NCI-H526 (cell line): ENCODE data around the gene FAM83F.
"Not testable (repeated sequence)": the region's sequence is repeated elsewhere in the genome, so short reads cannot be mapped to it uniquely, and the experiment has no call there.

Experiments used
- DNase-seq, 2 experiments: peaks; one replicate each; lab custom pipeline; 2025; lab: John Stamatoyannopoulos, UW

FAM83F gene

DNA sequence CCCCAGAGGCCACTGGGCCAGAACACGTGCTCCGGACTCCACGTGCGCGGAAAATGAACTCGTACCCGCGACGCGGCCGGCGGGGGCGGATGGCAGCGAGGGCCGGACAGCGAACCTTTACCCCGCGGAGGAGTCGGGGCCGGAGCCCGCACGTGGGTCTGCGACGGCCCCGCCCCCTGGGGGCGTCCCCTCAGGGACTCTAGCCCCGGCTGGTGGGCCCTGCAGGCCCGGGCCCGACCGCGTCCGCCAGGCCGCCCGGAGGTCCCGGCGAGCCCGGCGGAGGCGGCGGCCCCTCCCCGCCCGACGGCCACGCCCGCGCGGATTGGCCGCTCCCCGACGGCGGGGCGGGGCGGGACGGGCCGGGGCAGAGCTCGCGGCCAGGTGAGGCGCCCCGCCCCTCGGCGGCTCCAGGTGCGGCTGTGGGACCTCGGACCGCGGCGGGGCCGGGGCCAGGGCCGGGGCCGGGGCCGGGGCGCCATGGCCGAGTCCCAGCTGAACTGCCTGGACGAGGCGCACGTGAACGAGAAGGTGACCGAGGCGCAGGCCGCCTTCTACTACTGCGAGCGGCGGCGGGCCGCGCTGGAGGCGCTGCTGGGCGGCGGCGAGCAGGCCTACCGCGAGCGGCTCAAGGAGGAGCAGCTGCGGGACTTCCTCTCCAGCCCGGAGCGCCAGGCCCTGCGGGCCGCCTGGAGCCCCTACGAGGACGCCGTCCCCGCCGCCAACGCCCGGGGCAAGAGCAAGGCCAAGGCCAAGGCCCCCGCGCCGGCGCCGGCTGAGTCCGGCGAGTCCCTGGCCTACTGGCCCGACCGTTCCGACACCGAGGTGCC lies at the start of gene FAM83F:
Gene FAM83F (plus strand): TSS at position 389 of the 827 bp plus-strand sequence. CDS start 89 bp downstream, at position 478.
- DNase-seq, result peak in 1 of 2 experiments; percentile 78

DNA sequence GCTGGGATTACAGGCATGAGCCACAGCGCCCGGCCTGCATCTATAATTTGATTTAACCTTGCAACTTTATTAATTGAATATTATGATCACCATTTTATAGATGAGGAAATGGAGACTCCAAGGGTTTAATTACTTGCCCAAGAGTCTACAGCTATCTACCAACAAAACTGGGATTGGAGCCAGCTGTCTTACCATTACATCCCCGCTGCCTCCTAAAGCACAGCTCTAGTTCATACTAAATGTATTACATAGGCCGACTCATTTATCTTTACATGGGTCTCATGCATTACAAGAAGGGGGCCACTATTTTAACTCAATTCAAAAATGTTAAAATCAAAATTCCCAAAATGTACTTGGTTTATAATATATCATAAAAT lies 48.6 kb upstream of the FAM83F start:
- no peak for DNase-seq

DNA sequence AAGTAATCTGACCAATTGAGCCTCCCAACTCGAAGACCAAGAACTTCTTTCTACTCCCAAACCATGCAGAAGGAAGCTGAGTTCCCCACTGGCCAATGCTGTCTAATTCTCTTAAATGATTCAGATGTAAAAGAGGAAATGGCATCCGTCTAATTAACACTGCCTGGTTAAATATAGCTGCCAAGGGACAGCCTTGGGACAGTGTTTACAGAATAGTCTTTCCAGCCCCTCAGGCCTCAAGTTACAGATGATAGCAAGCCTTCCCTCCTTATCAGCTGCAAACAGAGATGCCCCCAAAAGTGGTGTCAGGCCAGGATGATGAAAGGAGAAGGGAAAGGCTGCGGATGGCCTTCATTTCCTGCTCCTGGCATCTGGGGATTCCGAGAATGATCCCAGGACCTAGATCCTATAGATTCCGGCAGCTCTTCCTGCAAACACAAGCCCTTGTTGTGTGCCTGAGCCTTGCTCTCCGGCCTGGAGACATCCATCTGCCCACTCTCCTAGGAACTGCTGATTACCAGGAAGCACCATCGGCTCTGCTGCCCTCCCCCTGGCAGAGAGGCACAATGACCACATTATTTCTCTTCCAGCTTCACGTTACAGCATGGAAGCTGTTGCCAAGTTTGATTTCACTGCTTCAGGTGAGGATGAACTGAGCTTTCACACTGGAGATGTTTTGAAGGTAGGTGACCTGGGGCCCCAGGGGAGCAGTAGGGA lies 48.1 kb upstream of the FAM83F start:
- DNase-seq, result peak; percentile 39 to 48

DNA sequence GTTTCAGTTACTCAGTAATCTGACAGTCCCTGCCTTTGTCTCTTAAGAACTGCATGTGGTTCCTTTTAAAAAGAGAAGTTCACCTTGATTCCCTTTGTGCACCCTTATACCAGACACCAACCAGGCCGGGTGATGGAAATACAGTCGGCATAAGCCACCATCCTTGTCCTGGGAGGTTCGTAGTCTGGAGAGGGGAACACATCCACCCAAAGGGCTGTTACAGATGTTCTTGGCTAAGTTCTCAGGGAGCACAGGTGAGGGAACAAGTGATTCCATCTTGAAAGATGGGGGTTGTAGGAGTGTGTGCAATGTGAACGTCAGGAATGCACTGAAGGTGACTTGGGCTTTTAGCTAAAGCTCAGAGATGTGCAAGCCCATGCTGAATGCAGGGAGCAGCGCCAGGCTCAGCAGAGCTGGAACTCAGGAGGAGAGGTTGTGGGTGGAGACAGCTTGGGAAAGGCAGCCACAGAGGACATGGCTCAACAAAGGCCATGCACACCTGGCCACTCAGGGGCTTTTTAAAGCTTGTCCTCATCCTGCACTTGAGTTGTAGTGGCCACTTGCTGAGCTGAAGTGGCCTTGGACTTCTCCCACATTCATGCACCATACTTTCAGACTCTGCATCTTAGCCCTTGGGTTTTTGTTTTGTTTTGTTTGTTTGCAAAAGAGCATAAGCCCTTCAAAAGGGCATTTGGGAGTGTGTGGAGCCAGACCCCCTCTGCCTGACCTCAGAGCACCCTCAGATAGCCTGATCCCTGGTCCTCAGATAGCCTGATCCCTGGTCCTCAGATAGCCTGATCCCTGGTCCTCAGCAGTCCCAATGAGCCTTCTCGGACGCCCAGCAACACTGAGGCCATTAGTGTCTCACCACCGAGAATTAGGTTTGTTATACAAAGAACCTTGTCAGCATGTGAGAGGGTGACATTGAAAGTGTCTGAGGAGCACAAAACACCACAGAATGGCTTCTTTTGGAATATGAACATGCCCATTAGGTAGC lies 47.2 kb upstream of the FAM83F start:
- no peak for DNase-seq

DNA sequence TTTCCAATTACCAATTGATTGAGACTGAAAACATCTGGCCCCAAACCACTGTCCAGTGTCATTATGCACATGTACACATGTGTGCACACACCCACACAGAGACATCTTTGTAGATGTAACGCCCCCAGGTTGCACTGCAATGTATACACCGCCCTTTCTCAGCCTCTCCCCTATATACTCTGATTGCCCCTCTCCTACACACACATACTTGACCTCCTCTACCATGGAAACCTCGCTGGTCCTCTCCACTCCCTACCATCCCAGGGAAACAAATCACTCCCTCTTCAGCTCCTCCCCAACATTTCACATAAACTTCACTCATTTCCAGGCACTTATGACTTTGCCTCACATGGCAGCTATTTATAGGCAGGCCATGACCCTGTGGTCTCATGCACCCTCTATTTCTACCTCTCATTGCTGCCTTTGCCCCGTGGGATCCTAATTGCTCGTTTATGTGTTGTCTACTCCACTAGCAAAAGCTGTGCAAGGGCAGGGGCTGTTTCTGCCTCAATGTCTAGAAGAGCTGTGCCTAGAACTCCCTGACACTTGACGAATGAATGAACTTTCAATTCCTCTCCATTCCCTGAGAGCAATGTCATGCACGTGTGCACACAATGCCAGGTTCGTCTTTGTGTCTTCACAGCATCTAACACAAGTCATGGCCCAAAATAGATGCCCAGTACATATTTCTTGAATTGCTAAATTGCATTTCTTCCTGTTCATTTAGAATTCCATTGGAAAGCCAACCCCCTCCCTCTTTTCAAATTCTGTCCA lies 44.6 kb upstream of the FAM83F start:
- DNase-seq, result no peak

- DNase-seq, result not testable (repeated sequence)
Observed at GRCh38 chr22:39951603-39952293, 43.0 kb upstream of the FAM83F start.

- DNase-seq, result no peak
Observed at GRCh38 chr22:39952347-39952746, 42.4 kb upstream of the FAM83F start.

DNA sequence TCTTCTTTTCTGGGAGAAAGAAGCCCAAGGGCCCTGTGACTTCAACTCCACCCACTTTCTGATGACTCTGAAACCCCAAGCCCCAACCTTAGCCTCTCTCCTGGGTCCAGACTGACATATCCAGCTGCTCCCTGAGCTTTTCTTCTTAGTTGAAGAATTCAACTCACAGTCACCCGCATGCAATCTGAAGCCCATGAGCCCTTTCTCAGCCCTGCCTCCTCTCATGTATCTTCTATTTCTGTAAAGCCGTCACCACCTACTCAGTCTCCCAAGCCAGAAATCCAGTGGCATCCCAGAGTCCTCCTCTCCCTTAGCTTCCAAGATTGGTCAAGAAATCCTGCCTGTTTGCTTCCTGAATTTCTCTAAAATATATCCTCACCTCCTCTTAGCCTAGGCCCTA lies 41.7 kb upstream of the FAM83F start:
- DNase-seq, result no peak

- no peak for DNase-seq
Observed at GRCh38 chr22:39954584-39955055, 40.1 kb upstream of the FAM83F start.

DNA sequence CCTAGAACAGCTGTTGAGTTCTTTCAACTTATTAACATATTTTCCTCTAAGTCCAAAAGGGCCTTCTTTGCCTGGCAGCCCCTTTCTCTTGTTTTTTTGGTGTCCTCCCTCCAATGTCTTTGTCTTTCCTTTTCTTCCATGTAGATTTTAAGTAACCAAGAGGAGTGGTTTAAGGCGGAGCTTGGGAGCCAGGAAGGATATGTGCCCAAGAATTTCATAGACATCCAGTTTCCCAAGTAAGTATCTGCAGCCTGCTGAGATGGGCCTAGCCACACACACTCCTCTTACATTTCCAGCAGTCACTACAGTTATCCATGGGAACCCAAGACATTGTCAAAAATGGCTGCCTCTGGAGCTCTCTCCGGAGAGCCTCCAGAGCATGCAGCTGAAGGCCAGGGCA lies 39.1 kb upstream of the FAM83F start:
- DNase-seq, result no peak

DNA sequence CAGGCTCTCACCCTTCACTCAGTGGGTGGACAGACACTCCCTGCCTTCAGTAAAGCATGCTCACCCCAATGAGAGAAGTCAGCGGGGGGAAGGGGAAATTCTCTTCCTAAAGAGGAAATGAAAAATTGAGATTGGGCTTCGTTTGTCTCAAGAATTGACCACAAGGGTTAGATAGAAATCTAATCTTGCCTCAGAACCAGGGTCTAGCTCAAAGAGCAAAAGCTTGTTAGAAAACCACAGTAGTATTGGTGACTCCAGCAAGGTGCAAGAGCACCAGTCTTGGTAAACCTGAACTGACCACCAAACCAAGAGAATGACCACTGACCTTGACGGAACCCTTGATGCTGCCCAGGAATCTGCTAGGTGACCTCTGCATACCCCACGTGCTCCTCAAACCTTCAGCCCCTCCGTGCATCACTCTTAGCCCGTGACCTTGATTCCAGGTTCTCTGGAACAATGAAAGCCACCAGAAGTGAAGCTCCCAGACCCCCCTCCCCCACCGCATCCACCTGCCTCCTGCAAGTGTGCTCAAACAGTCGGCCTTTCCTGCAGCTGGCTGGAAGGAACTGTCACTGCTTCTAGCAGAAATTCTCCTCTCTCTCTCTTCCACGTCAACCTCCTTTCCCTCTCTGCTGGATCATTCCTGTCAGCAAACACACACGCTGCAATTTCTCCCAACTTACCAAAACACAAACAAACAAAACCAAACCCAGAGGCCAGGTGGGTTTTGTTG lies 37.7 kb upstream of the FAM83F start:
- DNase-seq, result no peak

DNA sequence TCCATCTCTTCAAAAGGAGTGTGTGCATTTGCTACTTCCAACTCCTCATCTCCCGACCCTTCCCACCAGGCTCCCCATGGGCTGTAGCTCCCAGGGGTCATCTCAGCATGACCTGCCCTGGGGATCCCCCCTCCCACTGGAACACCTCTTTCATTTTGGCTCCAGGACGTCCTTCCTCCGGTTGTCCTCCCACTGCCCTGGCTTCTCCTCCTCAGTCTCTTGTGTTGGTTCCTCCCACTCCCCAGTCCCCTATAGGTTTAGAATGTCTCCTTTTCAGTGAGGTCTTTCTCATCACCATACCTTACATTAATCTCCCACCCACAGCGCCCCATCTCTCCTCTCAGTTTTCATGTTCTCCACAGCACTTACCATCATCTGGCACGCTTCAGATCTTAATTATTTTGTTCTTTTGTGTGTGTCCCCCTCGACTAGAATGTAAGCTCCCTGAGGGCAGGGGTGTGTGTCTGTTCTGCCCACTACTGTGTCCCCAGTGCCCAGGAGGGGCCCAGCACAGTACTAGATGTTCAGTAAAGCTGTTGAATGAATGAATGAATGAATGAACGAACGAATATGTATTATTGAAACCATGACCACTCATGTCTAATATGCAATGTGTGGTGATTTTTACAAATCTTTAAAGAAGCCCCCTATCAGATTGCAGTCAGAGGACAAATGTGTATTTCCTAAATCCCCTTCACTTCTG lies 36.6 kb upstream of the FAM83F start:
- DNase-seq, result no peak

DNA sequence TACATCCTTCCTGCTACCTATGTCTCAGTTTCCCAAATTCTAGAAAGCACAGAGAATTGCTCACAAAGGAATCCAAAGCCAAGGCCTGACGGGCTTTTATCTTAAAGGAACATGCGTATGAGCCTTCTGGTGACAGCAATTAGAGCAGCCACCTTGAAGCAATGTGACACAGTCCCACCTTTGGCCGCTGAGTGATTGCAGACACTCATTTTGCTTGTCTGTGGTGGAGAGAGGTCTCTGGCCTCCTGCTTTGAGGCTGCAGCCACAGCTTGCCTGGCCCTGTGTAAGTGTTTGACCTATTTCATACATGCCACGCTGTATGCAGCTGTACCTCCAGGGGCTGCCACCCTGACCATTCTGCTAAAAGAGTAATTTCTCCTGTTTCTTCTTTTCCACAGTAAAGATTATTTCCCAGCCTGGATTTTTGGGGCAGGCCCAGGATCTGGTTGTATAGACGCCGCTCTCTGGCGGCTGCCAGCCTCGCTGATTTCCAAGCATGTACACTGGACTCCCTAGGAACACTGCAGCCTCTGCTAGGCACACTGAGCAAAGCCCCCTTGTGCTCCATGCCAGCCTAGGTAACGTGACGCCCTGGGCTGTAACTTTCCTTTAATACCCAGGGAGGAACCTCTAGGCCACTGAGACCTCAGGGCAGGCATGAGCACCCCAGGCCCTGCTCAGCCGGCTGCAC lies 35.7 kb upstream of the FAM83F start:
- DNase-seq, result no peak

DNA sequence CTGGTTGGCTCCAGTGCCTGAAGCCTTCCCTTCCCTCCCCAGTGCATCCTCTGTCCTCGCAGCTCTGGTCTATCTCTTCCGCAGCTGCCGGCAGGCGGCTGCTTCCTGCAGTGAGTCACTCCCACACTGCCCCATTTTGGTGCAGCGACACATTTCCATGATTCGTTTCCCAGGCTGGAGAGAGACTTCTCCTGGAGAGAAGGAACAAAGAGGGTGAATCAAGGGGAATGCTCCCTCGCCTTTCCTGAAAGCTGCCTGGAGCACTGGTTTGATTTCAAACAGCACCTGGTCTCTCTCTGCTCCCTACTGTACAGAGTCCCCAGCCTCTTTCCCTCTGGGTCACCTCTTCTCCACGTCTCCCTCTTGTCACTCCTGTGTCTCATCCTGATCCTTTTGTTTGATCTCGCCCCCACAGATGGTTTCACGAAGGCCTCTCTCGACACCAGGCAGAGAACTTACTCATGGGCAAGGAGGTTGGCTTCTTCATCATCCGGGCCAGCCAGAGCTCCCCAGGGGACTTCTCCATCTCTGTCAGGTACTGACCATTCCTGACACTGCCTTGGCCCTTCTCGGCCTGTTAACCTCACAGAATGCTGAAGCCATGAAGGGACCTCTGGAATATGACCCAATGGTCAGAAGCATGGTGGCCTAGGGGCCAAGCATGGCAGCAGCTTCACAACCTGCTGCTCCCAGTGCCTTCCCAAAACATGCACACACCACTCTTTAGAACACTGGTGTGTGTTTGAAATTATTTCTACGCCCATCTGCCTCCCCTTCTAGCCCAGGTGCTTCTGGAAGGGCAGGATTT lies 34.9 kb upstream of the FAM83F start, which contains the start of gene TMA7B:
Gene TMA7B (plus strand): TSS at position 758 of the 808 bp plus-strand sequence. CDS start 3,978 bp downstream, outside the sequence.
- DNase-seq, result no peak

GRCh38 chr22:39960791-39961746 lies 33.7 kb upstream of the FAM83F start:
- no peak for DNase-seq

- DNase-seq, result no peak
Observed at GRCh38 chr22:39962071-39962470, 32.7 kb upstream of the FAM83F start.
